ENCODE results near the gene CLEC14A.

- TF ChIP-seq CTCF (IDR thresholded peaks at IDR 0.05) = no peak
- no peak for TF ChIP-seq EZH2 (IDR thresholded peaks at IDR 0.05; ENCODE audit: borderline replicate concordance, insufficient read depth, low read depth, low read length, poor library complexity, severe bottlenecking)
Measured at GRCh38 chr14:38285962-38286361, 30.1 kb upstream of the CLEC14A start.
